ENCODE measurements around the gene ZNF853. TPM values are rescaled to one million over a fixed set of nuclear protein-coding genes. Genes with fewer than 3 reads are reported as not detected.

ZNF853 gene
- total and polyA plus RNA-seq, 2 donors from 2014 or later = 3.4 to 5.4 TPM

GRCh38 chr7:6619961-6620360, 4.6 kb downstream of the ZNF853 start:
- Histone ChIP-seq H3K36me3 (ENCODE audit: control insufficient read depth in 2 of 3, insufficient read depth in 3 of 3, low read length in 3 of 3) (peaks cover 2 to 8% (median 6%) of the 10 kb centered on the region in 3 donors), H3K4me3 (ENCODE audit: low read length in 3 of 3) (no peak overlapping the region), H3K9me3 (ENCODE audit: control insufficient read depth in 2 of 3, insufficient read depth in 1 of 3, low read length in 3 of 3) (no peaks in the 10 kb centered on the region), H3K4me1 (ENCODE audit: control insufficient read depth in 2 of 3, insufficient read depth in 2 of 3, low read depth in 1 of 3, low read length in 3 of 3) (peaks cover 0 to 3% (median 0%) of the 10 kb centered on the region in 3 donors), H3K9ac (ENCODE audit: low read length in 3 of 3) (no peak overlapping the region), H3K27me3 (ENCODE audit: control insufficient read depth, insufficient read depth, low read length) (no peaks in the 10 kb centered on the region), H3K27ac (ENCODE audit: low read depth in 2 of 2, low read length in 2 of 2) (no peak overlapping the region)
- DNase-seq = no peak
- FAIRE-seq = no peak
- intact Hi-C loops (cut with DNase I) = no loop called here
- no peak for TF ChIP-seq CTCF (IDR thresholded peaks at IDR 0.05; ENCODE audit: borderline replicate concordance, extremely low read depth, insufficient read depth)

- DNase-seq = no peak
- Histone ChIP-seq H3K36me3 (ENCODE audit: control insufficient read depth in 2 of 3, insufficient read depth in 3 of 3, low read length in 3 of 3) (peaks cover 2 to 8% (median 6%) of the 10 kb centered on the region in 3 donors), H3K27ac (ENCODE audit: low read depth in 2 of 2, low read length in 2 of 2) (no peak overlapping the region), H3K9me3 (ENCODE audit: control insufficient read depth in 2 of 3, insufficient read depth in 1 of 3, low read length in 3 of 3) (no peaks in the 10 kb centered on the region), H3K27me3 (ENCODE audit: control insufficient read depth, insufficient read depth, low read length) (no peaks in the 10 kb centered on the region), H3K4me3 (ENCODE audit: low read length in 3 of 3) (no peak overlapping the region), H3K4me1 (ENCODE audit: control insufficient read depth in 2 of 3, insufficient read depth in 2 of 3, low read depth in 1 of 3, low read length in 3 of 3) (no peaks in the 10 kb centered on the region), H3K9ac (ENCODE audit: low read length in 3 of 3) (no peak overlapping the region)
- intact Hi-C loops (cut with DNase I) = no loop called here
- no peak for FAIRE-seq
- TF ChIP-seq CTCF (IDR thresholded peaks at IDR 0.05; ENCODE audit: borderline replicate concordance, extremely low read depth, insufficient read depth) = no peak
These were observed 6.1 kb downstream of the ZNF853 start for GRCh38 chr7:6621195-6622133.

DNA sequence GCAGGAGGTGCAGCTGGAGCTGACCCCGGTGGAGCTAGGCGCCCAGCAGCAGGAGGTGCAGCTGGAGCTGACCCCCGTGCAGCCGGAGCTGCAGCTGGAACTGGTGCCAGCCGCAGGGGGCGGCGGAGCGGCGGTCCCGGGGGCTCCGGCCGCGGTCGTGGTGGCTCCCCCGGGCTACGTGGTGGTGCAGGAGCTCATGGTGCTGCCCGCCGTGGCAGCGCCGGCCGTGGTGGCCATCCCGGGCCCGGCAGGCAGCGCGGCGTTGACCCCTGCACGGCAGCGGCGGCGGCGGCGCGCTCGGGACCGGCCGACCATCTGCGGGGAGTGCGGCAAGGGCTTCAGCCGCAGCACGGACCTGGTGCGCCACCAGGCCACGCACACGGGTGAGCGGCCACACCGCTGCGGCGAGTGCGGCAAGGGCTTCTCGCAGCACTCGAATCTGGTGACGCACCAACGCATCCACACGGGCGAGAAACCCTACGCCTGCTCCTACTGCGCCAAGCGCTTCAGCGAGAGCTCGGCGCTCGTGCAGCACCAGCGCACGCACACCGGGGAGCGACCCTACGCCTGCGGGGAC, 6.8 kb downstream of the ZNF853 start:
- DNase-seq = no peak
- no peak for FAIRE-seq
- intact Hi-C loops (cut with DNase I) = no loop called here
- TF ChIP-seq CTCF (IDR thresholded peaks at IDR 0.05; ENCODE audit: borderline replicate concordance, extremely low read depth, insufficient read depth) = no peak
- Histone ChIP-seq H3K9me3 (ENCODE audit: control insufficient read depth in 2 of 3, insufficient read depth in 1 of 3, low read length in 3 of 3) (no peaks in the 10 kb centered on the region), H3K36me3 (ENCODE audit: control insufficient read depth in 2 of 3, insufficient read depth in 3 of 3, low read length in 3 of 3) (peaks cover 2 to 8% (median 6%) of the 10 kb centered on the region in 3 donors), H3K27ac (ENCODE audit: low read depth in 2 of 2, low read length in 2 of 2) (no peak overlapping the region), H3K27me3 (ENCODE audit: control insufficient read depth, insufficient read depth, low read length) (no peaks in the 10 kb centered on the region), H3K4me1 (ENCODE audit: control insufficient read depth in 2 of 3, insufficient read depth in 2 of 3, low read depth in 1 of 3, low read length in 3 of 3) (no peaks in the 10 kb centered on the region), H3K9ac (ENCODE audit: low read length in 3 of 3) (no peak overlapping the region), H3K4me3 (ENCODE audit: low read length in 3 of 3) (no peak overlapping the region)
